Right lung (tissue), 10 donors: ENCODE results near the gene ITPKA. TPM values are rescaled to one million over a fixed set of nuclear protein-coding genes. Genes with fewer than 3 reads are reported as not detected.
A peak's percentile ranks its signal among the peaks of the same experiment; 100 is the strongest.
"Not testable (repeated sequence)": the region's sequence is repeated elsewhere in the genome, so short reads cannot be mapped to it uniquely, and the experiment has no call there.

Experiments used
- DNase-seq, 2 donors: peaks; one replicate each; pipeline ENCODE4 v3.0.0-alpha.2; 2013
- long read RNA-seq, 8 donors: transcript quantifications; one replicate each; lab custom pipeline, GENCODE V29; 2026
- polyA plus RNA-seq, 5 donors: library from polyadenylated mRNA; unstranded; fragments of 120-200 nt; gene quantifications; one replicate each; pipeline versions ENCODE4 v1.2.1 to v1.2.3, GENCODE V29; 2013; ENCODE audit warnings: inconsistent platforms in 1 of 5, low replicate concordance in 1 of 5; ENCODE audit not compliant: insufficient read length in 5 of 5, insufficient read depth in 1 of 5

The ITPKA gene
- polyA plus RNA-seq = 1 to 10 TPM; 1.0 to 1.6 (median 1.3) TPM
- long read RNA-seq, donor 1 = 0 reads
- long read RNA-seq, donor 2 = 0 reads
- long read RNA-seq, donor 3 = 0 reads
- long read RNA-seq, donor 4 = 0 reads
- long read RNA-seq, donor 5 = 0 reads
- long read RNA-seq, donor 6 = 0 reads
- long read RNA-seq, donor 7 = 0 reads
- long read RNA-seq, donor 8 = 0 reads

GRCh38 chr15:41493205-41493901 lies at the start of gene ITPKA:
Gene ITPKA, plus strand, starts transcription at chr15:41493874. Its CDS starts 54 bp downstream, at chr15:41493928.
- DNase-seq = peak; percentile 56 to 66

DNA sequence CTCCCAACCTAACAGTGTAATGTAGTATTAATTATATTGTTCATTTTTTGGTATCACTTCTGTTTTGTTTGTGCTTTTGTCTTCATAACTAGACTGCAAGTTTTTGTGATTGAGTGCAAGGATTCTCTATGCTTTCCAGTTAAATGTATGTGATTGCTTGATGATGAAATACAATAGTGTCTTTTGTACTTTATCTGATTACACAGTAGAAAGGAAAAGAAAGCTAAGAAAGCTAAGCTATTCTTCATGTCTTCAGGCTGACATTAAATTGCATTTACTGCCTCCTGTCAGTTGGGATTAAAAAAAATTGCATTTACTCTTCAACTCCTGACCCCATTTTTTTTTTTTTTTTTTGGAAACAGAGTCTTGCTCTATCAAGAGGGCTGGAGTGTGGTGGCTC lies 48.3 kb upstream of the ITPKA start:
- no peak for DNase-seq

- no peak for DNase-seq
These were observed 31.4 kb upstream of the ITPKA start for GRCh38 chr15:41462084-41462795.

DNA sequence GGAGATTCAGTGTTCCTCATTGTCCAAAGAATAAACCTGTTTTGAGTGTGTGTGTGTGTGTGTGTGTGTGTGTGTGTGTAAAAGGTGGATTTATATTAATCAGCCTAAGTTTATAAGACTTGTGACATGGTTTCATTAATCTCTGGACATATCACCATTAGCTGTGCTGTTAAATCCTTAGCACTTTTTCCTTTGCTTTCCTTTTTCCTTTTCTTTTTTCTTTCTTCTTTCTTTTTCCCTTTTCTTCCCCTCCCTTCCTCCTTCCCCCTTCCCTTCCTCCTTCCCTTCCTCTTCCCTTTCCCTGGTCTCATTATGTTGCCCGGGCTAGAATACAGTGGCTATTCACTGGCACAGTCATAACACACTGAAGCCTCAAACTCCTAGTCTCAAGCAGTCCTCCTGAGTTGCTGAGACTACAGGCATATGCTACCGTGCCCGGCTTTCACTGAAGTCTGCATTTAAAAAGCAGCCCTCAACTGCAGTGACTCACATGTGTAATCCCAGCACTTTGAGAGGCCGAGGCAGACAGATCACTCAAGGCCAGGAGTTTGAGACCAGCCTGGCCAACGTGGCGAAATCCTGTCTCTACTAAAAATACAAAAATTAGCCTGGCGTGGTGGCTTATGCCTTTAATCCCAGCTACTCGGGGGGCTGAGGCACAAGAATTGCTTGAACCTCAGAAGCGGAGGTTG lies 28.6 kb upstream of the ITPKA start:
- DNase-seq = no peak

DNA sequence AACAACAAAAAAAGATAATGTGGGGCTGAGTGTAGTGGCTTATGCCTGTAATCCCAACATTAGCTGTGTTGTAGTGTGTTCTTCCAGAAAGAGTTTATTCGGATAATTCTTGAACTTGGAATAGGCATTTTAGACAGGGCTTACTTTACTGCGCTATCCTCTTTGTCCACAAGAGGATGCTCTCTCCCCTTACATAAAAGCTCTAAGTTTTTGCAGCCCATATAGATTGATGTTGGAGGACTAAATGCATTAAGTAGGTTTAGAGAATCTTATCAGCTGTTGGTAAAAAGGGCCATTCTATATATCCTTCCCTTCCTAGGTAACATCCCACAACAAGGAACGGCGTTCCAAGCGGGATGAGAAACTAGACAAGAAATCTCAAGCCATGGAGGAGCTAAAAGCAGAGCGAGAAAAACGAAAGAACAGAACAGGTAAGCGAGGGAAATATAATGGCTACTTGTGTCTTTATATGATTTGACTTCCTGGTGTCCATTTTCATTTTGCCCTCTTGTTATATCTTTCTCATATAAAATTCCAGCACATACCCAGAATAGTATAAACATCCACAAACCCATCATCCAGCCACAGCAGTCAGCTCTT lies 27.8 kb upstream of the ITPKA start:
- peak in 1 of 2 donors; percentile 26 for DNase-seq

GRCh38 chr15:41466711-41467110 lies 27.0 kb upstream of the ITPKA start:
- DNase-seq = no peak

- DNase-seq = not testable (repeated sequence)
These were observed 24.0 kb upstream of the ITPKA start for GRCh38 chr15:41469644-41470043.

GRCh38 chr15:41473418-41473817 lies 20.3 kb upstream of the ITPKA start:
- DNase-seq = no peak

- no peak for DNase-seq
These were observed 19.2 kb upstream of the ITPKA start for GRCh38 chr15:41474436-41474835.

GRCh38 chr15:41474941-41475340 lies 18.7 kb upstream of the ITPKA start:
- DNase-seq = no peak

DNA sequence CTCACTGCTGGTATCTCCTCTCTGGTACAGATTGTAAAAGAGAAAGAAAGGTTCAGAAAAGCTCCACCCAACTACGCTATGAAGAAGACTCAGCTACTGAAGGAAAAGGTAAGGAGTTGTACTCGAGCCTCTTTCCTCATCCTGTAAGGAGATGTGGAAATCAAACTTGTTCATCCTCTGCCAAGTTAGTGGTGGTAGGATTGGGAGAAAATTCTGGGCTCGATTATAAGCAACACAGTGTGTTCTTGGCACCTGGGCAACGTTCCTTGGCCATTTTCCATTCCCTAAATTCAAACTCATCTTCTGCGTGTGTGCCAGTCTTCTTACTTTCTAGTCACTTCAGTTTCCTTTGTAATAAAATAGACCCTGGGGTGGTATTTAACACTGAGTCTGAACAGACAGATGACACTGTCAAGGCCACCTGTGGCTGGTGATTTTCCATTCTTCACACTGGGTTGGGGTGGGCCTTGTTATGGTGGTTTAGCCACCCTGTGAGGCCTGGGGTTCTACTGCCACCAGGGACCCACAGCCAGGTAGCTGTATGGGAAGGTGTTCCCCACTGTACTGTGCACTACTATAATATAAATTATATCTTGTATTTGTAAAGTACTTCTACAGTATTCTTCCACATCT lies 17.1 kb upstream of the ITPKA start:
- no peak for DNase-seq

- DNase-seq = no peak
These were observed 13.1 kb upstream of the ITPKA start for GRCh38 chr15:41480396-41481140.

DNA sequence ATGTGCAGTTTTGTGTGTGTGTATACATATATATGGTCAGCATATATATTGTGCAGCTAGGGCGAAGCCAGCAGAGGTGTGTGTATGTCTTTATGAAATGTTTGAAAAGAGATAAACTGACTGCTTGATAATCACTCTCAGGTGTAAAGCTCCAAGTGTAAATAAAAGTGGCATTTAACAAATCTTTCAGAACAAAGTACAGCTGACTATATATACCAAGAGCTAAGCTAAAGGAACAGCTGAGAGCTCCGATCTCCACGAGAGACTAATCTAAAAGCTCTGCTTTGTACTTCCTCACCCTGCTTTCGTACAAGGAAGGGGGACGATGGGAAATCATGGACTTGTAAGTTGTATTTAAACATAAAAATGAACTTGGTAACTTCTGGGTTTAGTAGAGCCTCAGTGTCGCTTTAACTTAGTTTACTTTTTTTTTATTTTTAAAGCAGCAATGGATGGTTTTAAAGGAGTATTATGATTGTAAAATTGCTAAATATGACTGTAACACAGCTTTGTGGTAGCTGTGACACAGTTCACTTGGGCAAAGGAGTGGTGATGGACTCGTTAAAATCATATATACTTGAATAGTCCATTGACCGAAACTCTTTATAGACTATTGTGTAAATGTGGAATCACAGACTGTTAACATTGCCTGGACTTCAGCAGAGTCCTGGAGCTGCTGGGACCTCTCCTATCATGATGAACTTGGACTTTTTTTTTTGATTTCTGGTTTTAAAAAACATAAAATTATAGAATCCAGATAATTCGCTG lies 11.4 kb upstream of the ITPKA start:
- DNase-seq = no peak

DNA sequence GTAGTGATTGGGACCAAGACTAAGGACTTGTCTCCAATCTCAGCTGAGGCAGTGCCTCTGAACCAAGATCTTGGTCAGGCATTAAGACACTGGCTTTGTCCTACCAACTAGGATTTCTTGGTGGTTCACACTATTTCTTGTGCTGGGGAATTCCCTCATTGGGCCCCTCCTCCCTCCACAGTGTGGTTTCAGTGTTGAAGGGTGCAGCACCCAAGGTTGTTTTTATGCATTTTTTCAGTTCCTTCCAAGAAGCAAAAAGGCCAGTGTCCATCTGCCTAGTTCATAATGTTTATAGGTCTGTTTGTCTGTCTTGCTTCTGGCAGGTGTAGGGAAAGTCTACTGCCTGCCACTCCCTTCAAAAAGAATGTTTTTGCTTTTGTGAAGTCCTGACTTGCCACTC lies 10.6 kb upstream of the ITPKA start:
- no peak for DNase-seq

DNA sequence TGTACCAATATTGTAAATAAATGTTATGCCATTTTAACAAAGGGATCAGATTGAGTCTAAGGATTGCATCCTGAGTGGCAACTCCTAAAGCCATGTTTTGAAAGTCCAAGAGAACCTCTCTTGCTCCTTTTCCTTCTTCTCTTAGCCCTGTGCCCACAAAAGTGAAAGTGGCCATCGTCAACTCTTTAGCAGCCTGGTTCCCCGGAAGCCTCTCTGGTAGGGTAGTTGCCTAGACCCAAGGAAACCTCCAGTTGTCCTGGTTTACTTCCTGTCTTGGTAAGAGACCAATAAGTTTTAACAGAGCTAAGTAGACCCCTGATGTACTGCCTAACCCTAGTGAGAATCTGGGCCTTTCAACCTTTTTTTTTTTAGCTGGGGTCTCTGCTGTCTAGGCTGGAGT lies 10.2 kb upstream of the ITPKA start:
- DNase-seq = no peak

- DNase-seq = no peak
These were observed 8.6 kb upstream of the ITPKA start for GRCh38 chr15:41484937-41485625.

GRCh38 chr15:41486286-41486685 lies 7.4 kb upstream of the ITPKA start:
- DNase-seq = no peak

- DNase-seq = no peak
These were observed 6.3 kb upstream of the ITPKA start for GRCh38 chr15:41487381-41487780.

DNA sequence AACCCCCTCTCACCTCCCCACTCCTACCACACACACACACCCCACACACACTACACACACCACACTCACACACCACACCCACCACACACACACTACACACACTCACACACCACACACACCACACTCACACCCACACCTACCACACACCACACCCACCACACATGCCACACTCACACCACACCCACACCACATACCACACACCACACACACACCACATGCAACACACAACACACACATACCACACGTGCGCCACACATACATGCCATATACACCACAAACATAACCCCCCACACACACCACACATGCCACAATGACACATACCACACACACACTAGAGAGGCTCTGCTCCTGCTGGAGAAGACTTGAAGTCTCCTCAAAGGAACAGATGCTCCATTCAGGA lies 5.9 kb upstream of the ITPKA start:
- DNase-seq = no peak
